Heart left ventricle (tissue), 13 donors: ENCODE measurements around the gene CASP4.

ENCODE experiments used
- POLR2A ChIP-seq, 2 donors: fragments of 450-650 bp; IDR thresholded peaks; one replicate each; pipeline ENCODE4 v1.6.1; 2017; ENCODE audit warnings: antibody characterized with exemption in 2 of 2, mild to moderate bottlenecking in 2 of 2, moderate library complexity in 2 of 2
- TF ChIP-seq, protein P1 (sequence below), 12 donors: fragments of 200-600 bp; sonication (generic) in 4 of 12; IDR thresholded peaks; one replicate each; pipeline versions ENCODE4 v1.5.0 to v1.8.0; 2018 to 2022; ENCODE audit warnings: antibody characterized with exemption in 12 of 12, mild to moderate bottlenecking in 5 of 12
- donor health status: ischemic (EF 13 %, LVEDD 7.1; RV severe dilation, severe dysfunction).
- donor health status: DM: no; HTN: yes; CAD: no.
- donor health status: DM: no; HTN: no; CAD: no.
- donor health status: ischemic (EF 25% LVEDD 6.9; RV normal size, moderate dysfunction).
- donor health status: ischemic (EF 25% LVEDD 5.7; RV mildly dilated, moderate dysfunction).
- donor health status: ischemic (EF 35%, LVEDD 5.7; RV mildly dilated, moderate dysfunction).
- donor health status: nonischemic (EF 11% LVEDD 7.7; RV severe dilation, severe dysfunction).
- donor health status: DM: yes; HTN: yes; CAD: no.
- donor health status: PGD.
- donor health status: ischemic (EF 29% LVEDD 5.4; RV normal size, mild dysfunction).
- donor health status: nonischemic (EF 23%, LVEDD 6.1; RV moderate dilation, normal function).

DNA sequence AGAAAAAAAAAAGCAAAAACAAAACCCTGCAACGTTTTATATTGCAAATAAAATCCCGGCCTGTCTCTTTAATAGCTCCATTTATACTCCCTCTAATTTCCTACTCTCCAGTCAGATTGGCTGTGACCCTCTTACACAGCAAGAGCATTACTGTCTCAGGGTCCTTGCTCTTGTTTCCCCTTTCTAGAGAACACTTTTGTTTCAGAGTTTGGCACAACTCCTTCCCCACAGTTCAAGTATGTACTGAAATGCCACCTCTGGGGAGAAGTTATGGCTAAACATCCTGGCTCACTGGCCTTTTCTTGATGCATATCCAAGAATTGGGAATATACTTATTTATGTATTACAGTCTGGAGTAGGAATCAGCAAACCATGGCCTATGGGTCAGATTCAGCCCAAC lies 72.7 kb downstream of the CASP4 start:
- TF ChIP-seq, protein P1, sequence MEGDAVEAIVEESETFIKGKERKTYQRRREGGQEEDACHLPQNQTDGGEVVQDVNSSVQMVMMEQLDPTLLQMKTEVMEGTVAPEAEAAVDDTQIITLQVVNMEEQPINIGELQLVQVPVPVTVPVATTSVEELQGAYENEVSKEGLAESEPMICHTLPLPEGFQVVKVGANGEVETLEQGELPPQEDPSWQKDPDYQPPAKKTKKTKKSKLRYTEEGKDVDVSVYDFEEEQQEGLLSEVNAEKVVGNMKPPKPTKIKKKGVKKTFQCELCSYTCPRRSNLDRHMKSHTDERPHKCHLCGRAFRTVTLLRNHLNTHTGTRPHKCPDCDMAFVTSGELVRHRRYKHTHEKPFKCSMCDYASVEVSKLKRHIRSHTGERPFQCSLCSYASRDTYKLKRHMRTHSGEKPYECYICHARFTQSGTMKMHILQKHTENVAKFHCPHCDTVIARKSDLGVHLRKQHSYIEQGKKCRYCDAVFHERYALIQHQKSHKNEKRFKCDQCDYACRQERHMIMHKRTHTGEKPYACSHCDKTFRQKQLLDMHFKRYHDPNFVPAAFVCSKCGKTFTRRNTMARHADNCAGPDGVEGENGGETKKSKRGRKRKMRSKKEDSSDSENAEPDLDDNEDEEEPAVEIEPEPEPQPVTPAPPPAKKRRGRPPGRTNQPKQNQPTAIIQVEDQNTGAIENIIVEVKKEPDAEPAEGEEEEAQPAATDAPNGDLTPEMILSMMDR (IDR thresholded peaks at IDR 0.05) = no peak
- no peak for TF ChIP-seq POLR2A (IDR thresholded peaks at IDR 0.05)
